Bone marrow (tissue), 2 donors: Measurements from ENCODE around the gene MAN2C1.
A peak's percentile ranks its signal among the peaks of the same experiment; 100 is the strongest.
"Not testable (repeated sequence)": the region's sequence is repeated elsewhere in the genome, so short reads cannot be mapped to it uniquely, and the experiment has no call there.

ENCODE experiments used
- DNase-seq, 2 donors: peaks; one replicate each; lab custom pipeline; 2025; lab: John Stamatoyannopoulos, UW

MAN2C1 gene

DNA sequence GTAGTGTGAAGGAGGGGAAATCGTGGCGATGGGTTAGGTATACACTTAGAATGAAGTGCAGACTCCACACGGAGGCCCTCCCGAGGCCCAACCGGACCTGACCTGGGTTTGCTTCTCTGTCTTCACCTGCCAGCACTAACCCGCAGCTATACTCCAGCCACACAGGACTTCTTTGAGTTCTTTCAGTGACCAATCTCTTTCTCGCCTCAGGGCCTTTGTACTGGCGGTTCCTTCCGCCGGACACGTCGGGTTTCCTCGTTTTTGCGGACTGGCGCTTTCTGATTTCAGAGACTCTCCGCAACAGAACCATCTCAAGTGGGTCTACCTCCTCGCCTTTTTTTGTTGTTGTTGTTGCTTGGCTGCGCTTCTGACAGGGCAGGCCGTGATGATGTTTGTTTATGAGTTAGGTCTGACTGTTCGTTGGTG, 21.6 kb downstream of the MAN2C1 start, which contains the start of gene NEIL1:
Gene NEIL1, plus strand, starts transcription at position 244 of the 426 bp plus-strand sequence. CDS start 1,867 bp downstream, outside the sequence.
- no peak for DNase-seq

DNA sequence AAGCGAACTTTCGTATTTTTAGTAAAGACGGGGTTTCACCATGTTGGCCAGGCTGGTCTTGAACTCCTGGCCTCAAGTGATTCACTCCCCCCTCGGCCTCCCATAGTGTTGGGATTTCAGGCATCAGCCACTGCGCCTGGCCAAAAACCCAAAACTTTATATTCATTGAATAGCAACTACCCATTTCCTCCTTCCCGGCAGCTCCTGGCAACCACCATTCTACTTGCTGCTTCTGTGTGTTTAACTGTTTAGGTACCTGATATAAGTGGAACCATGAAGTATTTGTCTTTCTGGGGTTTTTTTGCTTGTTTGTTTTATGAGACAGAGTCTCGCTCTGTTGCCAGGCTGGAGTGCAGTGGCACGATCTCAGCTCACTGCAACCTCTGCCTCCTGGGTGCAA, 24.5 kb downstream of the MAN2C1 start:
- DNase-seq: not testable (repeated sequence)

DNA sequence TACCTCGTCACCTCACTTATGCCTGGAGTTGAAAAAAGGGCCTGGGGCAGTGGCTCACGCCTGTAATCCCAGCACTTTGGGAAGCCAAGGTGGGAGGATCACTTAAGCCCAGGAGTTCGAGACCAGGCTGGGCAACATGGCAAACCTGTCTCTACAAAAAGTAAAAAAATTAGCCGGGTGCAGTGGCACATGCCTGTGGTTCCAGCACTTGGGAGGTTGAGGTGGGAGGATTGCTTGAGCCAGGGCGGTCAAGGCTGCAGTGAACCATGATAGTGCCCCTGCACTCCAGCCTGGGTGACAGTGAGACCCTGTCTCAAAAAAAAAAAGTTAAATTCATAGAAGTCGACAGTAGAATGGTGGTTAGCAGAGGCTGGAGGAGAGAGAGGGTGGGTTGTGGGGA, 26.2 kb downstream of the MAN2C1 start:
- DNase-seq: no peak

DNA sequence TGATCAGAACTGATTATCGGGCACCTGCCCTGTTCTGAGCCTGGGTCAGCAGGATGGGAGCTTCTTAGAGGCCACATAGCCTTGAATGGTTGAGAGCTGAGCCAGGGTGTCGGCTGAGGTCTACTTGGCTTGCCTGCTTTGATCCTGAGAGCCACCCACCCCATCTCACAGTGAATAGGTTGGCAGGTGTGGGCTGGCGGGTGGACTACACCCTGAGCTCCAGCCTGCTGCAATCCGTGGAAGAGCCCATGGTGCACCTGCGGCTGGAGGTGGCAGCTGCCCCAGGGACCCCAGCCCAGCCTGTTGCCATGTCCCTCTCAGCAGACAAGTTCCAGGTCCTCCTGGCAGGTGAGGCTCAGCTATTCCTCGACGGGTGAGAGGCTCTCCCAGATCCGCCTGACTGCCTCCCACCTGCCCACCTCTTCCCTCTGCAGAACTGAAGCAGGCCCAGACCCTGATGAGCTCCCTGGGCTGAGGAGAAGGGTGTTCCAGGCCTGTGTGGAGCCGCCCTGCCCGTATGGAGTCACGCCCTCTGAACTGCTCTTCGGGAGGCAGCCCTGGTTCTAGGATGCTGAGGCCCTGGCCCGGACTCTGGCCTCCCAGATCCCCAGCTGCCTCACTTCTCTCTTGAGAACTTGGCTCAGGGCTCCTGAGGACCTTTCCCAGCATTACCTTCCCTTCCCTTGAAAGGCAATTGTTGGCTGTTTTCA, 28.7 kb downstream of the MAN2C1 start:
- no peak for DNase-seq

DNA sequence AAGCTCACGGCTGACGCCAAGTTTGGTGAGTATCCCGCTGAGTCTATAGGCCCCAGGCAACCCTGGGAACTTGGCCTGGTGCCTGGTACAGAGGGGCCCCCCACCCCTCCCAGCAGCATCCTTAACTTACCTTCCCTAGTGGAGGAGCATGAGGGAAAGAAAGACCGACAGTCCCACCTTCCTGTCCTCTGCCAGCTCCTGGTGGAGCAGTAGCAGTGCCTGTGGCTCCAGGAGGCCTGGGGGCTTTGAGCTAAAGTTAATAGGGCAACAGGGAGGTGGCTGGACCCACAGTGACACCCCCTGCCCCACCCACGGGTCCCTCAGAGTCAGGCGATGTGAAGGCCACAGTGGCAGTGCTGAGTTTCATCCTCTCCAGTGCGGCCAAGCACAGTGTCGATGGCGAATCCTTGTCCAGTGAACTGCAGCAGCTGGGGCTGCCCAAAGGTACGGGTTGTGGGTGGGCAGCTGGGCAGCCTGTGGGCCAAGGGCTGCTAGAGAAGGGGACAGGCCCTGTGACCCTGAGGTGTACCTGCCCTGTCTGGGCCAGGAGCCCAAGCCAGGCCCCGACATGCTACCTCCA, 29.7 kb downstream of the MAN2C1 start:
- no peak for DNase-seq

DNA sequence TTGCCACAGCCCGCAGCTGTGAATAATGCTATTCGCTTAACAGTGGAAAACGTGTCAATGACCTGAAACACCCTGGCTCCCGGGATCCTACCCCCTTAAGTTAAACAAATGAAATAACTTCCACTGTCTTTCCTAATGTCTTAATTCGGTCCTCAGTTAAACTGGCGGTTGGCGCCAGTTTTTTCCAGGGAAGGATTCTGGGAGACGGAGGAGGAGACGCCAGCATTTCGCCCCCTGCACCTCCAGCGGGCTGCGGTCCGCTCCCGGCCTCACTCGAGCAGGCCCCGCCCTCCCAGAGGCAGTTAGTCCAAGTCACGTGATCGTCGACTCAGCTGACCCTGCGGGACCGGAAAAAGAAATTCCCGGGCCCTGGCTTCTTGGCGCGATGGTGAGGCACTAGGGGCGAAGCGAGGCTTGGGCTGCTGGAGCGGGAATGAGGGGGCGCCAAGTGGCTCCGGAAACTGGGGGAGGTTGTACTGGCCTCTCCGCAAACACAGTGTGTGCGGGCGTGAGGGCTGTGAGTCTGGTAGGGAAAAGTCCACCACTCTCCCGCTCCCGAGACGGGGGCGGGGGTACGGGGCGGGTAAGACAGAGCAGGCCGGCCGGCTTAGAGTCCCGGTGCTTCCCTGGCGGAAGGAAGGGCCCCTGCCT, 32.6 kb downstream of the MAN2C1 start, which contains the start of gene COMMD4:
Gene COMMD4, plus strand, starts transcription at position 359 of the 651 bp plus-strand sequence. Its CDS starts 27 bp downstream, at position 386.
- peak; percentile 37 to 47 for DNase-seq

DNA sequence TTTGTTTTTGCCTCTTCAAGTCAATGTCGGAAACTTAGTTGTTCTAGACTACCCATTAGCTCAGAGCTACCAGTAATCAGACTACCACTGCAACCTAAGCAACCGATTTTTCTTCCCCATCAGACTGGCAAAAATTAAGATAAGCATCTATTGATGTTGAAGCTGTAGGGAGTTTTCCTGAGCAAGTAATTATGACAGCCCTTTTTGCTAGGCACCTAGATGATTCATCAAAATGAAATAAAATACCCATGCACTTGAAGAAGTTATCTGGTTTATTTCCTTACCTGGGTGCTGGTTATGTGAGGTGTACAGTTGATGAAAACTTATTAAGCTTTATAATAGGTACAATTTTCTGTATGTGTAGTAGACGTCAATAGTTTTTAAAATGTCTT, 33.1 kb downstream of the MAN2C1 start:
- DNase-seq: no peak

DNA sequence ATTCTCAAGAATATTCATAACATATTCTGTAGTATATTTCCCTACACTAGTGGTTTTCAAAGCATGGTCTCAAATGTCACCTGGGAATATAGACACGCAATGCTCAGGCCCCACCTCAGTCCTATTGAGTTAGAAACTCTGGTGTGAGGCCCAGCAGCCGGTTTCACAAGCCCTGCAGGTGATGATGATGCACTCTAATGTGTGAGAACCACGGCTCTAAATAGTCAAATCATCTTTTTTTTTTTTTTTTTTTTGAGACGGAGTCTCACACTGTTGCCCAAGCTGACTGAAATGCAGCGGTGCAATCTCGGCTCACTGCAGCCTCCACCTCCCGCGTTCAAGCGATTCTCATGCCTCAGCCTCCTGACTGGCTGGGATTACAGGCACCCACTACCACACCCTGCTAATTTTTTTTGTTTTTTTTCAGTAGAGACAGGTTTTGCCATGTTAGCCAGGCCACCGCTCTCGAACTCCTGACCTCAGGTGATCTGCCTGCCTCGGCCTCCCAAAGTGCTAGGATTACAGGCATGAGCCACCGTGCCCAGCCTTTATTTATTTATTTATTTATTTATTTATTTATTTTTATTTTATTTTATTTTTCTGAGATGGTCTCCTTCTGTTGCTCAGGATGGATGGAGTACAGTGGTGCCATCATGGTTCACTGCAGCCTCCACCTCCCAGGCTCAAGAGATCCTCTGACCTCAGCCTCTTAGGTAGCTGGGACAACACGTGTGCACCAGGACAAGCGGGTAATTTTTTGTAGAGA, 34.6 kb downstream of the MAN2C1 start:
- not testable (repeated sequence) for DNase-seq

DNA sequence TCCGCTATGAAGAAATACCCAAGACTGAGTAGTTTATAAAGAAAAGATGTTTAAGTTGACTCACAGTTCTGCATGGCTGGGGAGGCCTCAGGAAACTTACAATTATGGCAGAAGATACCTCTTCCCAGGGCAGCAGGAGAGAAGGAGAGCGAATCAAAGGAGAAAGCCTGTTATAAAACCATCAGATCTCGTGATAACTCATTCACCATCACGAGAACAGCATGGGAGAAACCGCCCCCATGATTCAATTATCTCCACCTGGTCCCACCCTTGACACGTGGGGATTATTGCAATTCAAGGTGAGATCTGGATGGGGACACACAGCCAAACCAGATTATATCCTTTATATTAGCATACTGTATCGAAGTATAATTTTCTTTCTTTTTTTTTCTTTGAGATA, 36.3 kb downstream of the MAN2C1 start:
- DNase-seq: not testable (repeated sequence)

DNA sequence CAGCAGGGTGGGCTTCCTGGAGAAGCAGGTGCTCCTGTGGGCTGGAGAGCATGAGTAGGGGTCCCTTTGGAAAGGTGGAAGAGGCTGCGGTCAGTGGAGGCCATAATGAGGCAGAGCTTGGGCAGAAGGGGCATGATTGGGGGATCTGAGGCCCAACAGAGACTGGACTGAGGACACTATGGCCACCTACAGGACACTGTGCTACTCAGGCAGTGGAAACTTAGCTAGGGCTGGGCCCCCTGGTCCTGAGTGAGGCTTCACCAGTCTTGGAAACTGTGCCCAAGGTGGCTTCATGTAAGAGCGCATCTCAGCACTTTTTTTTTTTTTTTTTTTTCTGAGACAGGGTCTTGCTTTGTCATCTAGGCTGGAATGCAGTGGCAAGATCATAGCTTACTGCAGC, 38.8 kb downstream of the MAN2C1 start:
- DNase-seq: no peak

DNA sequence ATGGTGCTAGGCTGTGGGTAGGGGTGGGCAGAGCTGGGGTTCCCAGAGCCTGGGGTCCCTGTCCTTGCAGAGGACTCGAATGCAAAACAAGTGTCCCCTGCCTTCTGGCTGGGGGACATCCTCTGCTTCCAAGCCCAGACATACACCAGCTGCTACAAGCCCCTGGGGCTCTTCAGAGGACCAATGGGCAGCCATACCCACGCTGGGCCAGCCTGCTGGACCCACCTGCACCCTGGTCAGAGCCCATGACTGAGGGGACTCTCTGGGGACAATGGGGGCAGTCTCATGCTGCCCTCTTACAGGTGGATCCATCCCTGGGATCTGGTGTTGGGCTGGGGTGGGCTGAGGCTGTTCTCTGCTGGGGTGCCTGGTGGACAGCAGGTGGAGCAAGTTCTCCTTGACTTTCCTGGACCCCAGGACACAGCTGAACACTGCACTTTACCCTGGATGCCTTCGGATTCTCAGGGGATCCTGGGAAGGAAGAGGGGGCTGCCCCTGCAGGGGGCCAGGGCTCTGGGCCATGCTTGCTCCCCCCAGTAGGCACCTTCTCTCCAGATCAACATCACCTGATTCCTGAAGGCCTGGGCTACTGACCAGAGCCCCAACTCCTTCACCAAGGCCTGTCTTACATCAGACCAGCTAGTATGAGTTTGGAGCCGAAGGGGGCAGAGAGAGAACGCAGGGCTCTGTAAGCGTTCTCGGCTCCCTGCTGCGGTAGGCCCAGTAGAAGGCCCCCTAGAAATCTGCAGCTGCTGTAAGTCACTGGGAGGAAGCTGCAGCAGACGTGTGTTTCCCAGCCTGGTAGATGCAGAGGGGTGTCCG, 39.7 kb downstream of the MAN2C1 start:
- no peak for DNase-seq

DNA sequence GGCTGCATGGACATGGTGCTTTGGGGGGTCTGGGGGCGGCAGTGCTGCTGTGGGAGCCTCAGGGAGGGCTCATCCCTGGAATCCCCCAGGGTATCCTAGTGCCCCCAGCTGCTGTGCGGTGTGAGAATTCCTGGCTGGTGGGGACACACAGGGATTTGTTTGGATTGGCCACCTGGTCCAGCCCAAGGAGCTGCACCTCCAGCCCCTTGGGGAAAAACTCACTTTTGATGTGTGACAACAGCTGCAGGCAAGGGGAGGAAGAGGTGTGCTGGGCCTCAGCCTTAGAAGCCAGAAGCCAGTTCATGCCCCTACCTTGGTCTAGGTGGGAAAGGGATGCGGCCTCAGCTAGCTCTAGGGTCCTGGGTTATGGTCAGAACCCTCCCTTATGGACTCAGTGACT, 40.9 kb downstream of the MAN2C1 start:
- DNase-seq: no peak

DNA sequence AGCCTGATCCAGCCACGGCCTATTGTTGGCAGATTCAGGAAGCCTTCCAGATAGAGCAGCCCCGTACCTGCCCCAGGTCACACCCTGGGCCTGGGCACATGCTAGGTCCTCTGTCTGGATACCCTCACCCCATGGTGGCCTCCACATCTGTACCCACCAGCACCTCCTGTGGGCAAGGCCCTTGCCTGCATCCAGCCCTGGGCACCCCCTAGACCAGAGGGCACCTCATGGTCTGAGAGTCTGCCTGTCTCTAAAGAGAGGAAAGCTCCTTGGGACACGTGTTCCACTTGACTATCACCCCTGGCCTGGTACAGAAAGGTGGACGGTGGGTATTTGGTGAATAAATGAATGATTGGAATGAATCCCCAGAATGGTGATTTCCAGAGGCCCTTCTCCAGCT, 41.4 kb downstream of the MAN2C1 start:
- no peak for DNase-seq

DNA sequence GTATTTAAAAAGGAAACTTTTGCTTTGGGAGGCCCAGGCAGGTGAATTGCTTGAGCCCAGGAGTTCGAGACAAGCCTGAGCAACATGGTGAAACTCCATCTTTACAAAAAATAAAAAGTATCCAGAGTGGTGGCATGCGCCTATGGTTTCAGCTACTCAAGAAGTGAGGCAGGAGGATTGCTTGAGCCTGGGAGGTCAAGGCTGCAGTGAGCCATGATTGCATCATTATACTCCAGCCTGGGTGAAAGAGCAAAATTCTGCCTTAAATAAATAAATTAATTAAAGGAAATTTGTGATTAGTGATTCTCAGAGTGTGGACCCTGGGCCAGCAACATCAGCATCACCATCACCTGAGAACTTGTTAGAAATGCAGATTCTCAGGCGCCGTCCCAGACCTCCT, 42.5 kb downstream of the MAN2C1 start:
- DNase-seq: no peak

DNA sequence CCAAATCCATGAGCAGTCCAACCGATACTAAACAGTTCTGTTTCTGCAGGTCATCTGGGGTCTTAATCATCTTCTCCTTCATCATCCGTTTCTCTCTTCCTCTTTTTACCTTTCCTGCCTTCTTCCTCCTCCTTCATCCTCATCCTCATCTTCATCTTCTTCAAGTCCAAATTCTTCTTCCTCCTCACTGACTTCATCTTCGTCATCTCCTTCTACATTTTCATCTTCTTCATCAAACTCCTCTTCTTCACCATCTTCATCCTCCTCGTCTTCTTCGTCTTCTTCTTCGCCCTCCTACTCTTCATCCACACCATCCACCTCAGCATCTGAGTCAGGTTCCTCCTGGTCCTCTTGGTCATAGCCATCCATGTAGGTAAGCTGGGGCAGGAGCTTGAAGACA, 46.7 kb downstream of the MAN2C1 start:
- no peak for DNase-seq

DNA sequence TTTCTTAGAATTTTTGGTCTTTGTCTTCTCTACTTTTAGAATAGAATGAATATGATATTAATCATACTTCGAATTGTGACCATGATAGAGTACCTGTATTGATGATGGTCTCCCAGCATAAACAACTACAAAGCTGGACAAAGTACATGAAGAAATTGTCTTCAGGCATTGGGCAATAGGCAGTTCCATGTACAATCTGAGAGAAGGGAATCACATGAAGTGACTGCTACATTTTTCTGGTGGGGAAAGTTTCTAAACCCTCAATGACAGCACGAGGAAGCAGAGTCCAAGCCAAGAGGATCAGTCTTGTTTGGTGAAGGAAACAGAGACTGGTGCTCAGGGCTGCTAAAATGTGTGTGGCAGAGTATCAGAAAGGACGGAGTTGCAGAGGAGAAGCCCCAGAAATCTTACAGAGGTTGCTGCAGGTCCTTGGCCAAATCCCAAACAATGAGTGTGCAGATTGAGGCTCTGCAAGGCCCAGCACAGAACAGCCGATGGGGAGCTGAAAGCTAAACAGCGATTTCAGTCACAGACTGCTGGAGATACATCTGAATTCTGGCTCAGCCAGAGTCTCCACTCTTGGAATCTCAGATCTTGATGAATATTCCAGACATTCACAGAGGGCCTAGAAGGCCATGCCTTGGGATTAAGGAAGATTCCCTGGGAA, 49.0 kb downstream of the MAN2C1 start:
- DNase-seq: not testable (repeated sequence)

DNA sequence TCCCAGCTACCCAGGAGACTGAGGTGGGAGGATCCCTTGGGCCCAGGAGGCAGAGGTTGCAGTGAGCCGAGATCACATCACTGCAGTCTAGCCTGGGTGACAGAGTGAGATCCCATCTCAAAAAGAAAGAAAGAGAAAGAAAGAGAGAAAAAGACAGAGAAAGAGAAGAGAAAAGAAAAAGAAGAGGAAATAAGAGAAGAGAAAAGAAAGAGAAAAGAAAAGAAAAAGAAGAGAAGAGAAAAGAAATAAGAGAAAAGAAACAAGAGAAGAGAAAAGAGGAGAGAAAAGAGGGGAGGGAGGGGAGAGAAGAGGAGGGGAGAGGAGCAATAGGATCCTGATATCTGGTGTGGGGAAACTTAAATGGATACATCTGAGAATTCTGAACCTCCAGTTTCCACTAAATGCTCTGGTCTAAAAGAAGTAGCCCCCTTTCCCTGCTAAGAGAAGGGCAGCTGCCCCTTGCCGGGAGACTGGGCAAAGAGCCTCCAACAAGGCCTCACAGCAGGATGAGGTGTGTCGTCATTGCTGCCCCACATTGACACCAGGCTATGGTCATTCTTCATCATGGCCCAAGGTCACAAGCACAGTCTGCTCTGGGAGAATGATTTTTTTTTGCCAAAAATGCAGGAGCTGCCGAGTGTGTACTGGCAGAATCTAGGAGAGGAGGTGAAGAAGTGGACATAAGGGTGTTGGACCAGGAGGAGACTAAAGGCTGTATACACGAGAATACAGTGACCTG, 53.7 kb downstream of the MAN2C1 start:
- DNase-seq: no peak

DNA sequence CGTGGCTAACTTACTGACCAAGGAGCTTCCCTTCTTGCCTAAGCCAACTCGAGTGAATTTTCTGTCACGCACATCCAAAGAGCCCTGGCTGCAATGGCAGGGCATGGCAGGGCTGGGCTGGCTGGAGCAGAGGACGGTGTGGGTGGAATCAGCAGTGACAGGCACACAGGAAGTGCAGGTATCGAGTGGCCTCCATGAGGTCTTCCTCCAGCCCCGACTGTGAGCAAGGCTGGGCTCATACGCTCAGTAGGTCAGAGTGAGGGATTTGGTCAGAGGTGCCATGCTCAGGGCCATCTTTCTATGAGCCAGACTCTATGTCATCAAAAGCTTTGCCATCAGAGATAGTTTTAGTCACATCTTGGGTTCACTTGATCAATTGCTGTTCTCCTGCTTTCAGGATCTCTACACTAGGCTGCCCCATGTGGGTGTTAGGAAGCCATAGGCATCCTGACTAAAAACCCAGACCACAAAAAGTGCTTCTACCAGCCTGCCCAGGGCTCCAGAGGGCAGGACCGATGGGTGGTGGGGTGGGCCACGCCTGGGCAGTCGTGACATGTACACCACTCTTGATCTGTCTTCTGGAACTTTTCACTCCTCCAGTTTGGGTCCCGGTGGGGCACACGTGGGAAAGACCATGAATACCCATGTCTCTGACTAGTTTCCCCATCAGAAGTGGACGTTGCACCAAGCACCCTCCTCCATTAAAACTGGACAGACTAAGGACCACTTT, 55.1 kb downstream of the MAN2C1 start:
- DNase-seq: no peak

DNA sequence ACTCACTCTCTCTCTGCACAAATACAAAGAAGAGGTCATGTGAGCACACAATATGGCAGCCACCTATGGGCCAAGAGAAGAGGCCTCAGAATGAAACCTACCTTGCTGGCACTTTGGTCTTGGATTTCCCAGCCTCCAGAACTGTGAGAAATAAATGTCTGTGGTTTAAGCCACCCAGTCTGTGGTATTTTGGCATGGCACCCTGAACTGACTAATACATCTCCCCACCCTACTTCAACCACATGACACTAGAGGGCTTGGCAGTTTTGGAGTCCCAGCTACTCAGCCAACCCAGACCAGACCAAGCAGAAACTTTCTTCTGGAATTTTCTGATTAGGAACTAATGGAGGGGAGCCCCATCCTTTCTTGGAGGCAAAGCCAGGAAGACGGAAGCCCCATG, 55.9 kb downstream of the MAN2C1 start:
- not testable (repeated sequence) for DNase-seq

DNA sequence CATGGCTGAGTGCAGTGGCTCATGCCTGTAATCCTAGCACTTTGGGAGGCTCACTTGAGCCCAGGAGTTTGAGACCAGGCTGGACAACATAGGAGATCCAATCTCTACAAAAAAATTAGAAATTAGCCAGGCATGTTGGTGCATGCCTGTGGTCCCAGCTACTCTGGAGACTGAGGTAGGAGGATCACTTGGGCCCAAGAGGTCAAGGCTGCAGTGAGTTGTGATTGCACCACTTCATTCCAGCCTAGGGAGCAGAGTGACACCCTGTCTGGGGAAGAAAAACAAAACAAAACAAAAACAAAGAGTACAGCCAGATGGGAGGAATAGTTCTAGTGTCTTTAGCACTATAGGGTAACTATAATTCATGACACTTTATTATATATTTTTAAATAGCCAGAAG, 58.7 kb downstream of the MAN2C1 start:
- DNase-seq: no peak
